Cardiac fibroblast (primary cell): Measurements from ENCODE around the gene UBA3.
A peak's percentile ranks its signal among the peaks of the same experiment; 100 is the strongest.

Experiments used
- DNase-seq, 2 donors: peaks; one replicate each; pipeline versions ENCODE4 v3.0.0 to v3.0.0-alpha.2; 2010; ENCODE audit warnings: low read depth in 2 of 2
- H3K4me3 ChIP-seq, 2 donors: replicated peaks in 1 of 2; 1 replicate in 1 of 2; 2 replicates in 1 of 2; pipeline ENCODE4 v1.5.1; 2011; ENCODE audit warnings: low read depth in 2 of 2, low read length in 2 of 2, mild to moderate bottlenecking in 2 of 2, moderate library complexity in 1 of 2
- CTCF ChIP-seq: IDR thresholded peaks from one replicate; pipeline ENCODE4 v1.5.1; 2011; ENCODE audit warnings: low read depth, mild to moderate bottlenecking, low read length, inconsistent platforms

Gene UBA3

GRCh38 chr3:69080233-69080920, at the start of gene UBA3:
Gene UBA3, minus strand, starts transcription at chr3:69080365. Its CDS starts 12 bp downstream, at chr3:69080353.
- peak within 1 kb of the TSS; percentile 61 to 72 for H3K4me3 ChIP-seq
- DNase-seq, result peak; percentile 82 to 89
- no peak for TF ChIP-seq CTCF

- no peak overlapping the region for H3K4me3 ChIP-seq
- no peak for TF ChIP-seq CTCF
- no peak for DNase-seq
Observed at GRCh38 chr3:69129531-69129930, 49.4 kb upstream of the UBA3 start.

GRCh38 chr3:69128509-69128908, 48.3 kb upstream of the UBA3 start:
- no peak for DNase-seq
- no peak overlapping the region for H3K4me3 ChIP-seq
- no peak for TF ChIP-seq CTCF

- no peak overlapping the region for H3K4me3 ChIP-seq
- no peak for DNase-seq
- TF ChIP-seq CTCF, result no peak
Observed at GRCh38 chr3:69126999-69127398, 46.8 kb upstream of the UBA3 start.

GRCh38 chr3:69126216-69126615, 46.1 kb upstream of the UBA3 start:
- no peak for TF ChIP-seq CTCF
- no peak for DNase-seq
- H3K4me3 ChIP-seq, result no peak overlapping the region

GRCh38 chr3:69122403-69122802, 42.2 kb upstream of the UBA3 start, which contains the start of gene LMOD3:
Gene LMOD3, minus strand, starts transcription at chr3:69122595. Its CDS starts 209 bp downstream, at chr3:69122386.
- DNase-seq, result no peak
- TF ChIP-seq CTCF, result no peak
- H3K4me3 ChIP-seq, result no peak within 1 kb of the TSS

GRCh38 chr3:69121950-69122349, 41.8 kb upstream of the UBA3 start:
- no peak for DNase-seq
- no peak overlapping the region for H3K4me3 ChIP-seq
- no peak for TF ChIP-seq CTCF
